GM03348 (cell line): ENCODE results near the gene PPP1R26.
"Not testable (repeated sequence)": the region's sequence is repeated elsewhere in the genome, so short reads cannot be mapped to it uniquely, and the experiment has no call there.

Experiments
- DNase-seq: peaks from one replicate; pipeline ENCODE4 v3.0.0; 2012; ENCODE audit warnings: low spot score

Gene PPP1R26

DNA sequence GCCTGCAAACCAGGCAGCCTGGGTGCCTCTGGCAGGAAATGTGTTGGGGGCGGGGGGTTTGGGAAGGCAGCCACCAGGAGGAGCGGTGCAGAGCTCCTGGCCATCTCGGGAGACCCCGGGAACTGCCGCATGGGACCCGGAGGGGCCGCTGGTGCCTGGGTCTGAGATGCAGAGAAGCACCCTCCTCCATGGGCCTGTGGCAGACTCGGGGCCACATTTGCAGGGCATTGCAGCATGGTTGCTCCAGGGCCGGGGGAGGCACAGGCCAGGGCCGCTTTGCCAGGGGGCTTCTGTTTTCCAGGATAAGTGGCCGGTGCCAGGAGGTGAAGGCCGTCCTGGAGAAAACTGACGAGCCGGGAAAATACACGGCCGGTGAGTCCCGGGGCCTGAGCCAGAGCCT is 43.3 kb downstream of the PPP1R26 start:
- peak; percentile 4 for DNase-seq

DNA sequence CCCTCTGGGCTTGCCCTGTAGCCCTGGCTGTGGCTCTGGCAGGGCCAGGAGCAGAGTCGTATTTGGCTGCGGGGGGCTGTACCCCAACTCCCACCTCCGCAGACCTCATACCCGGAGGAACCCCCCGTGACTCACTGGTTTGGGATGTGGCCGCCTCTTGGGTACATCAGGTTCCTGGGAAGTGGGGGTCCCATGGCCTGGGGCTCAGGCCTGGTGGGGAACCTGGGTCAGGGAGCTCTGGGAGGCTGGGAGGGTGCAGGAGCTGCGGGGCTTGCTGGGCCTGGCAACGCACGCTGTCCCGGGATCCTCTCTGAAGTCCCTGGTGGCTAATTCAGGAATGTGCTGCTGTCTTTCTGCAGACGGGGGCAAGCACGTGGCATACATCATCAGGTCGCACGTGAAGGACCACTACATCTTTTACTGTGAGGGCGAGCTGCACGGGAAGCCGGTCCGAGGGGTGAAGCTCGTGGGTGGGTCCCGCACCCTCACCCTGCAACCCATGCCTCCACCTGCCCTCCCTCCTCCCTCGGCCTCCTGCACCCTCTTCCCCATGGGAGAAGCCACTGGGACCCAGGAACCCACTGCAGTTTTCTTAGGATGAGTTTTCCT is 44.0 kb downstream of the PPP1R26 start:
- peak; percentile 6 for DNase-seq

DNA sequence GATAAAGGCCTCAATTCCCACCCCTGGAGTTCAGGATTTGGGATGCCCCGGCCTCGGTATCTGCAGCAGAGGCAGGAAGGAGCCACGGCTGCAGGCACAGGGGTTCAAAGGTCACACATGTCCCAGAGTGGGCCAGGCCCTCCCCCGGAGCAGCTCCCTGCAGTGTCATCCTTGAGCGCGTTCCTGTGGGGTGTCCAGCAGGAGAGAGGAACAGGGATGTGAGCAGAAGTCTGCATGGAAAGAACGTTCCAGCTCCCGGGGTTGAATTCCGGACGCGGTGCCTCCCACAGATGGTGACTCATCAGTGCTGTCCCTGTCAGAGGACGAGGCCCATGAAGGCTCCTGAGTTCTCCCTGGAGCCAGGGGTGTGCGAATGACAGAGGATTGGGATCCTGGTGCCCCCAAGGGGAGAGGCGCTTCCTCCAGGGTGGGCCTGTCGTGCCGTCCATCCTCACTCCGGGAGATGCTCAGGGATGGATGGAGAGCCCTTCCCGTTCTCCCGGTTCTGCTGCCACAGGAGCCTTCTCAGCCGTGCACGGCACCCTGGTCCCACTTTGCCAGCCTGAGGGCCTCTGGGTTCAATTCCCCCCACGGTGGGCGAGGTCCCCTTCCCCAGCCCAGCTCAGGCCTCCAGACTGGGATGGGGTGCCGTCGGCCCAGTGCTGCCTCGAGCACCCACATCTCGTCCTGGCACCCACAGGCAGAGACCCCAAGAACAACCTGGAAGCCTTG is 44.7 kb downstream of the PPP1R26 start:
- peak; percentile 27 for DNase-seq

- peak; percentile 1 for DNase-seq
Observed at GRCh38 chr9:135525241-135526088, 45.9 kb downstream of the PPP1R26 start.

GRCh38 chr9:135526089-135526729 is 46.6 kb downstream of the PPP1R26 start:
- DNase-seq: peak; percentile 3

DNA sequence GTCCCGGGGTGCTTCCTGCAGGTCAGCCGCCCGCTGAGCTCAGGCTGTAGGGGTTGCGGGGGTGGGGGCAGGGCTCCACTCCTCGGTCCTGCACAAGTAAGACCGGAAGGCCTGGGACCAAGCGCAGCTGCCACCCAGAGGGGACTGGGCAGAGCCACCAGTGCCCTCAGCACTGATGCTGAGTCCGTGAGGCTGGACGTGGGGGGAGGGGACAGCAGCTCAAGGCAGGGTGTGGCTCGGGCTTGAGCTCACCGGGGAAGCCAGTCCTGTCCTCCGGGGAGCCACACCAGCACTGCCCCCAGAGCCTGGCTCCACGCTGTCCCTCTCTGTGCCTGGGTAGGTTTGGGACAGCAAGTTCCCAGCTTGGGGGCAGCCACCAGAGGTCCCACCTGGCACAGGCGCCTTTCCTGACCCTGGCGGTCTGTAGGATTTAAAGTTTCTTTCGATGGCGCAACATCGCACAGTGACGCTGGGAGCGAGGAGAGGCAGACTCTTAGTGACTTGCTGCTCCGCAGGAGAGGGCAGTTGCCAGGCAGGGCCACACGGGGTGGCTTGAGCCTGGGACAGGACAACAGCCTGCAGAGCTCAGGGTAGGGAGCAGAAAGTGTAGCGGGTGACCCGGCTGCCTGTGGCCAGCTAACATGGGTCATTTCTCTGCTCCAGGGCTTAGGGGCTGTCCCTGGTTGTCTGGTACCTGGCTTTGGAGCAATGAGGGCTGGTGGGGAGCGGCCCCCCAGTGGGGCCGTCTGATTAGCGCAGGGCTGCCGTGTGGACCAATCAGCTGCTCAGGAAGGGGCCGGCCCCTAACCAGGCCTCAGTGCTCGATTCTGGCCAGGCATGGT is 47.4 kb downstream of the PPP1R26 start:
- peak; percentile 9 for DNase-seq

DNA sequence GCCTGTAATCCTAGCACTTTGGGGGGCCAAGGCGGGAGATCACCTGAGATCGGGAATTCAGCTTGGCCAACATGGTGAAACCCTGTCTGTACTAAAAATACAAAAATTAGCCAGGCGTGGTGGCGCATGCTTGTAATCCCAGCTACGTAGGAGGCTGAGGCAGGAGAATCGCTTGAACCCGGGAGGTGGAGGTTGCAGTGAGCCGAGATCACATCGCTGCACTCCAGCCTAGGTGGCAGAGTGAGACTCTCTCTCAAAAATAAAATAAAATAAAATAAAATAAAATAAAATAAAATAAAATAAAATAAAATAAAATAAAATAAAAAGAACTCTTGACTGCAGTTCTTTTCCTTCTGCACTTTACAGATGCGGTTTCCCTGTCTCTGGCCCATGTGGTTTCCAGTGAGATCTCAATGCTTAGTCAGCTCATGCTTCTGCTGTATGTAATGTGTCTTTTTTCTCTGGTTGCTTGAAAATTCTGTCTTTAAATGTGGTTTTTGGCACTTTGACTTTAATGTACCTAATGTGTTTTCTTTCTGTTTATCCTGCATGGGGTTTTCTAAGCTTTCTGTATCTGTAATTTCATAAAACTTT is 49.4 kb downstream of the PPP1R26 start:
- peak; percentile 4 for DNase-seq

DNA sequence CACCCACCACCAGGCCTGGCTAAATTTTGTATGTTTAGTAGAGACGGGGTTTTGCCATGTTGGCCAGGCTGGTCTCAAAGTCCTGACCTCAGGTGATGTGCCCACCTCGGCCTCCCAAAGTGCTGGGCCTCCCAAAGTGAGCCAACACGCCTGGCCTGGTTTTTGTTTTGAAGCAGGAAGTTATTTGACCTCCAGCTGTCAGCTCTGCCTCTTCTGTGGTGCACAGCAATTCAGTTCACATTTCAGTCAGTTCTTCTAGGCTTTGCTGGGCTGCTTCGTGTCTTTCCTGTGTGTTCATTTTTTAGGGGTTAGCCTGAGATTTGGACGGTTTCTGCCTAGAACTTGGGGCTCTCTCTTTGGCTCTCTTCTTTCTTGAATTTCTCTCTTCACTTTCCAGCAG is 50.6 kb downstream of the PPP1R26 start:
- no peak for DNase-seq

DNA sequence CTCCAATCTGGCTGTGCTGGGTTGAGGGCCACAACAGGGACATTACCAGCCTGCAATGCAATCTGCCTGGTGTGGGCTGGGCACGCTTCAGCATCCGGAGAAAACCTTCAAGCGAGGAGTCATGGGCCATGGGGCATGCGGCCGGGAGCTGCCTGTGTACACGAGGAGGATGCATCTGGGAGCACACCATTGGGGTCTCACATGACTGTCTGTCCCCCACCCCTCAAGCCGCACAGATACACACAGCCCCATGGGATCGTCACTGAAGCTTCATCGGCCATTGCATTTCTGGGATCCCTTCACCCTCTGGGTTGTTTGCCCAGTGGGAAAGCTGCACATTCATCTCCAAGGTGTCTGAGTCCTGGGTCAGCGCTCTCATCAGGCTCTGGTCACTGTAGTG is 51.5 kb downstream of the PPP1R26 start:
- peak; percentile 1 for DNase-seq

GRCh38 chr9:135533113-135533512 is 53.5 kb downstream of the PPP1R26 start:
- no peak for DNase-seq

GRCh38 chr9:135533674-135534073 is 54.1 kb downstream of the PPP1R26 start:
- peak; percentile 3 for DNase-seq

- not testable (repeated sequence) for DNase-seq
Observed at GRCh38 chr9:135534192-135534711, 54.7 kb downstream of the PPP1R26 start.

GRCh38 chr9:135534826-135535225 is 55.2 kb downstream of the PPP1R26 start:
- DNase-seq: not testable (repeated sequence)

- not testable (repeated sequence) for DNase-seq
Observed at GRCh38 chr9:135535631-135536030, 56.0 kb downstream of the PPP1R26 start.

- peak; percentile 74 for DNase-seq
Observed at GRCh38 chr9:135536216-135536615, 56.6 kb downstream of the PPP1R26 start.
